HEK293 (cell line): ENCODE data around the gene ACAN.

Experiments
- SP7 ChIP-seq: fragments of 450-650 bp; formaldehyde crosslinking; IDR thresholded peaks from 2 replicates; pipeline ENCODE4 v1.5.1; 2016; ENCODE audit warnings: missing biosample characterization, missing genetic modification characterization
- YY1 ChIP-seq: fragments of 450-650 bp; formaldehyde crosslinking; IDR thresholded peaks from 2 replicates; pipeline ENCODE4 v1.5.1; 2018; ENCODE audit warnings: missing biosample characterization, missing genetic modification characterization
- ZNF629 ChIP-seq: fragments of 450-650 bp; formaldehyde crosslinking; IDR thresholded peaks from 2 replicates; pipeline ENCODE4 v1.5.1; 2017; ENCODE audit warnings: missing biosample characterization, missing genetic modification characterization
- ZNF768 ChIP-seq: fragments of 450-650 bp; formaldehyde crosslinking; IDR thresholded peaks from 2 replicates; pipeline ENCODE4 v1.5.1; 2018; ENCODE audit warnings: missing biosample characterization, mild to moderate bottlenecking, missing genetic modification characterization
- TF ChIP-seq, protein P1 (sequence below): fragments of 450-650 bp; formaldehyde crosslinking; IDR thresholded peaks from 2 replicates; pipeline ENCODE4 v1.5.1; 2016; ENCODE audit warnings: missing biosample characterization, missing genetic modification characterization
- TF ChIP-seq, protein P2 (sequence below): fragments of 450-650 bp; formaldehyde crosslinking; IDR thresholded peaks from 2 replicates; pipeline ENCODE4 v1.5.1; 2016; ENCODE audit warnings: missing biosample characterization, missing genetic modification characterization

DNA sequence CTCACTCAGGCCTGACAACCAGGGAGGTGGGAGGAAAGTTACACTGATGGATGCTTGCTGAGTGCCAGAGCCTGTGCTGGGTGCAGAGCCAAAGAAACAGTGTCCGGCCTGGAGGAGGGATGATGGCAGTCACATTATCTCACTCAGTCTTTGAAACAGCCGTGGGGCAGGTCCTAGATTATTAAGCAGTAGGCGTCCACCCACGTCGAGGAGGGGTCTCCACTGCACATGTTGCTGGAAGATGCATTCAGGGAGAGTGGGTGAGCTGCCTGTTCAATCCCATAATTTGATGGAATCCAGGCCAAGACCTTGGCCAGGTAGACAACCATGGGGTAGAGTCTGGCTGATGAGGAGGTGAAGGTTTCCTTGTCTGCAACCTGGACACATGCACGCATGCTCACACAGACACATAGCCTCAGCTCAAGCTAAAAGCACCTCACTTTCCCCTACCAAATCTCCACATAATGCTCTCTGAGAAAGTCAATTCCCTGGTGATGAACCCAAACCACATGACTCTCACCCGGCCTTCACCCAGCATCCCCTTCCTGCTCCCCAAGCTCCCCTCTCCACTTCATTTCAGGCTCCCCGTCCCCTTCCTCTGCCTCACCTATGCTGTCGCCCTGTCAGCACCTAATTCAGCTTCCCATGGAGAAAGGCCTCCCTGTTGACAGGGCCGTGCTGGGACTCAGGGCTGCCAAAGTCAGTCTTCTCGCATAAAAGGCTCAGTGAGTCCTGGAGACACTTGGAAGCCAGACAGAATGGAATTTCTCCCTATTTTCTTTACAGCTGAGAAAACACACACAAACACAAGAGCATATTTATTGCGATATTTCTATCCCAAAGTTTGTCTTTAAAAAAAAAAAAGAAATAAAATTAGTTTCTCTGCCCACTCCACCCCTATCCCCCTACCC is 29.8 kb downstream of the ACAN start:
- TF ChIP-seq SP7 (tag by site-specific recombination) (no peak), YY1 (tag by site-specific recombination) (no peak), ZNF768 (no peak), ZNF629 (no peak)
- TF ChIP-seq, protein P1, sequence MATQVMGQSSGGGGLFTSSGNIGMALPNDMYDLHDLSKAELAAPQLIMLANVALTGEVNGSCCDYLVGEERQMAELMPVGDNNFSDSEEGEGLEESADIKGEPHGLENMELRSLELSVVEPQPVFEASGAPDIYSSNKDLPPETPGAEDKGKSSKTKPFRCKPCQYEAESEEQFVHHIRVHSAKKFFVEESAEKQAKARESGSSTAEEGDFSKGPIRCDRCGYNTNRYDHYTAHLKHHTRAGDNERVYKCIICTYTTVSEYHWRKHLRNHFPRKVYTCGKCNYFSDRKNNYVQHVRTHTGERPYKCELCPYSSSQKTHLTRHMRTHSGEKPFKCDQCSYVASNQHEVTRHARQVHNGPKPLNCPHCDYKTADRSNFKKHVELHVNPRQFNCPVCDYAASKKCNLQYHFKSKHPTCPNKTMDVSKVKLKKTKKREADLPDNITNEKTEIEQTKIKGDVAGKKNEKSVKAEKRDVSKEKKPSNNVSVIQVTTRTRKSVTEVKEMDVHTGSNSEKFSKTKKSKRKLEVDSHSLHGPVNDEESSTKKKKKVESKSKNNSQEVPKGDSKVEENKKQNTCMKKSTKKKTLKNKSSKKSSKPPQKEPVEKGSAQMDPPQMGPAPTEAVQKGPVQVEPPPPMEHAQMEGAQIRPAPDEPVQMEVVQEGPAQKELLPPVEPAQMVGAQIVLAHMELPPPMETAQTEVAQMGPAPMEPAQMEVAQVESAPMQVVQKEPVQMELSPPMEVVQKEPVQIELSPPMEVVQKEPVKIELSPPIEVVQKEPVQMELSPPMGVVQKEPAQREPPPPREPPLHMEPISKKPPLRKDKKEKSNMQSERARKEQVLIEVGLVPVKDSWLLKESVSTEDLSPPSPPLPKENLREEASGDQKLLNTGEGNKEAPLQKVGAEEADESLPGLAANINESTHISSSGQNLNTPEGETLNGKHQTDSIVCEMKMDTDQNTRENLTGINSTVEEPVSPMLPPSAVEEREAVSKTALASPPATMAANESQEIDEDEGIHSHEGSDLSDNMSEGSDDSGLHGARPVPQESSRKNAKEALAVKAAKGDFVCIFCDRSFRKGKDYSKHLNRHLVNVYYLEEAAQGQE (tag by site-specific recombination): no peak
- TF ChIP-seq, protein P2, sequence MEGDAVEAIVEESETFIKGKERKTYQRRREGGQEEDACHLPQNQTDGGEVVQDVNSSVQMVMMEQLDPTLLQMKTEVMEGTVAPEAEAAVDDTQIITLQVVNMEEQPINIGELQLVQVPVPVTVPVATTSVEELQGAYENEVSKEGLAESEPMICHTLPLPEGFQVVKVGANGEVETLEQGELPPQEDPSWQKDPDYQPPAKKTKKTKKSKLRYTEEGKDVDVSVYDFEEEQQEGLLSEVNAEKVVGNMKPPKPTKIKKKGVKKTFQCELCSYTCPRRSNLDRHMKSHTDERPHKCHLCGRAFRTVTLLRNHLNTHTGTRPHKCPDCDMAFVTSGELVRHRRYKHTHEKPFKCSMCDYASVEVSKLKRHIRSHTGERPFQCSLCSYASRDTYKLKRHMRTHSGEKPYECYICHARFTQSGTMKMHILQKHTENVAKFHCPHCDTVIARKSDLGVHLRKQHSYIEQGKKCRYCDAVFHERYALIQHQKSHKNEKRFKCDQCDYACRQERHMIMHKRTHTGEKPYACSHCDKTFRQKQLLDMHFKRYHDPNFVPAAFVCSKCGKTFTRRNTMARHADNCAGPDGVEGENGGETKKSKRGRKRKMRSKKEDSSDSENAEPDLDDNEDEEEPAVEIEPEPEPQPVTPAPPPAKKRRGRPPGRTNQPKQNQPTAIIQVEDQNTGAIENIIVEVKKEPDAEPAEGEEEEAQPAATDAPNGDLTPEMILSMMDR (tag by site-specific recombination): no peak
